Measurements from ENCODE around the gene SZRD1. TPM values are rescaled to one million over a fixed set of nuclear protein-coding genes. Genes with fewer than 3 reads are reported as not detected.
A peak's percentile ranks its signal among the peaks of the same experiment; 100 is the strongest.

SZRD1 gene
- total and polyA plus RNA-seq, 9 of the 15 experiments (the other 6 are each of a cell fraction or from before 2014, with no cell fraction given) = 3.9 to 149 (median 82.5) TPM

GRCh38 chr1:16374266-16374665 lies 7.2 kb downstream of the SZRD1 start:
- Histone ChIP-seq H4K20me1 (replicated peaks; ENCODE audit: control insufficient read depth, insufficient read depth, low read length) (peaks cover 51% of the 10 kb centered on the region), H3K36me3 (ENCODE audit: control insufficient read depth, insufficient read depth, low read length) (peaks cover 33% of the 10 kb centered on the region; the same call in 2 of the 3 replicates)
- in situ Hi-C loops (cut with MboI) = no loop called here

More at GRCh38 chr1:16374266-16374665, 7.2 kb downstream of the SZRD1 start:
- TF ChIP-seq ZFP1 (CRISPR knock-in tag; IDR thresholded peaks at IDR 0.05) (no peak), ZNF592 (IDR thresholded peaks at IDR 0.05) (0 out of 2 replicates have a peak, but pooled peaks have one; percentile 17), MCM2 (IDR thresholded peaks at IDR 0.05; ENCODE audit: low read depth) (no peak), ATF6 (CRISPR knock-in tag; IDR thresholded peaks at IDR 0.05) (no peak), HES1 (IDR thresholded peaks at IDR 0.05; ENCODE audit: low read depth) (no peak)
- ChIA-PET POLR2A (interaction anchor here (0.6 to 4.1 kb wide), 8 partner anchors 9 to 40 kb away, joined by 3 to 16 read pairs (median 3); no protein-coding TSS in a partner anchor), CTCF (ENCODE audit: low intra/inter-chr PET ratio) (no interaction called here)
- H3K4me1 ChIP-seq (replicated peaks in 1 of 2; ENCODE audit: control insufficient read depth in 2 of 2, insufficient read depth in 2 of 2, low read length in 2 of 2) = peaks cover 23 to 26% of the 10 kb centered on the region in 2 experiments
- no peak overlapping the region for H3K27ac ChIP-seq (ENCODE audit: extremely low read depth, low read depth, low read length)
- BruUV-seq (replicated peaks) = no TSS peak
- no peaks in the 10 kb centered on the region for H3K27me3 ChIP-seq (ENCODE audit: control insufficient read depth in 2 of 2, insufficient read depth in 2 of 2, low read length in 2 of 2)
- no peaks in the 10 kb centered on the region for H3K9me3 ChIP-seq (replicated peaks; ENCODE audit: control insufficient read depth, insufficient read depth, low read depth, low read length)
- intact Hi-C loops (cut with micrococcal nuclease) = no loop called here
- DNase-seq (ENCODE audit: extremely low read depth in 1 of 4, low spot score in 3 of 4) (peak in 1 of 4 experiments; percentile 9), ATAC-seq (peak; percentile 13; the same call in 1 of the 3 replicates), FAIRE-seq (no peak)
- peaks cover 3% of the 10 kb centered on the region for H3K9me1 ChIP-seq (ENCODE audit: control insufficient read depth, insufficient read depth, low read length)
- no peak overlapping the region for H3K4me3 ChIP-seq
- H3K4me2 ChIP-seq (ENCODE audit: insufficient read depth, low read length) = no peak overlapping the region
- H2AFZ ChIP-seq (ENCODE audit: low read depth, low read length) = no peak overlapping the region
- 82% methylated on average over 3 of the region's 3 CpGs for WGBS (ENCODE audit: insufficient coverage, low coverage, missing lambda C conversion rate)
- no peak overlapping the region for H3K9ac ChIP-seq (ENCODE audit: insufficient read depth in 1 of 2, low read depth in 2 of 2, low read length in 2 of 2)
- peaks cover 96% of the 10 kb centered on the region for H3K79me2 ChIP-seq (ENCODE audit: control insufficient read depth, insufficient read depth, low read length)
